ENCODE data around the gene STAC.

DNA sequence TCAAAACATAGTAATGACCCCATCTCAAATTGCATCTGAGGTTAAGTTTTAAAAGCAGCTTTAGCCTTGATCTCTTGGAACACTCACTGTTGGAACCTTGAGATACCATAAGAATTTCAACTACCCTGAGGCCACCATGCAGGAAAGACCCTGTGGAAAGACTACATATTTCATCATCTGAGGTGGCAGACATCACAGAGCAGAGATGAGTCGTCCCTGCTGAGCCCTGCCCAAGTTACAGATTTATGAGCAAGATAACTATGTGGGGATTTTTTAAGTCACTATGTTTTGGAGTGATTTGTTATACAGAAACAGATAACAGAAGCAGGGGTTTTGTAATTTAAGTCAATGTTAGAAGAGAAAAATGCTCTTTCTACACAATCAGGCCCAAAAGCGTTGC lies 168.4 kb downstream of the STAC start:
- TF ChIP-seq CTCF (IDR thresholded peaks at IDR 0.05; ENCODE audit: low read depth, low read length, missing input control) (no peak), FOXA1 (IDR thresholded peaks at IDR 0.05) (no peak), REST (IDR thresholded peaks at IDR 0.05) (no peak)
